GM23338 (cell line): ENCODE measurements around the gene GTF2F1. TPM values are rescaled to one million over a fixed set of nuclear protein-coding genes. Genes with fewer than 3 reads are reported as not detected.

Experiments used
- ATAC-seq: fragments of 200-7000 bp; cut with Tn5 transposase; 3 replicates; pipeline ENCODE4 v1.9.1; 2020
- DNase-seq: peaks from one replicate; pipeline ENCODE4 v3.0.0-alpha.2; 2015; ENCODE audit warnings: low spot score
- H2AFZ ChIP-seq: fragments of 200-600 bp; sonication (generic); 2 replicates; pipeline ENCODE4 v1.8.0; 2016; ENCODE audit warnings: antibody characterized with exemption, mild to moderate bottlenecking, moderate library complexity
- H3F3A ChIP-seq: fragments of 200-600 bp; sonication (generic); replicated peaks from 2 replicates; pipeline ENCODE4 v1.8.0; 2017; ENCODE audit warnings: antibody characterized with exemption, mixed run types, low read depth
- H3K27ac ChIP-seq: fragments of 200-600 bp; sonication (generic); 2 replicates; pipeline ENCODE4 v1.6.1; 2016; ENCODE audit warnings: low read depth
- H3K27me3 ChIP-seq: fragments of 200-600 bp; sonication (generic); 2 replicates; pipeline ENCODE4 v1.8.0; 2016; ENCODE audit warnings: mild to moderate bottlenecking, mixed run types, moderate library complexity; ENCODE audit not compliant: insufficient read depth
- H3K36me3 ChIP-seq: fragments of 200-600 bp; sonication (generic); 2 replicates; pipeline ENCODE4 v1.8.0; 2016; ENCODE audit warnings: mild to moderate bottlenecking; ENCODE audit not compliant: insufficient read depth
- H3K4me1 ChIP-seq: fragments of 200-600 bp; sonication (generic); 2 replicates; pipeline ENCODE4 v1.8.0; 2016; ENCODE audit warnings: mild to moderate bottlenecking, moderate library complexity; ENCODE audit not compliant: insufficient read depth
- H3K4me2 ChIP-seq: fragments of 200-600 bp; sonication (generic); 2 replicates; pipeline ENCODE4 v1.7.1; 2017; ENCODE audit warnings: mixed run types
- H3K4me3 ChIP-seq: fragments of 200-600 bp; sonication (generic); 2 replicates; pipeline ENCODE4 v1.6.1; 2016; ENCODE audit warnings: mixed run types
- H3K79me2 ChIP-seq: fragments of 200-600 bp; sonication (generic); replicated peaks from 2 replicates; pipeline ENCODE4 v1.8.0; 2017; ENCODE audit warnings: mild to moderate bottlenecking; ENCODE audit not compliant: insufficient read depth
- H3K9me2 ChIP-seq: fragments of 200-600 bp; sonication (generic); 2 replicates; pipeline ENCODE4 v1.8.0; 2017; ENCODE audit not compliant: insufficient read depth
- H4K20me1 ChIP-seq: fragments of 200-600 bp; sonication (generic); replicated peaks from 2 replicates; pipeline ENCODE4 v1.8.0; 2017; ENCODE audit warnings: mild to moderate bottlenecking; ENCODE audit not compliant: insufficient read depth
- H3K27ac Mint-ChIP-seq: 2 replicates; pipeline ENCODE4 v1.8.0; 2020; ENCODE audit warnings: inconsistent platforms, mild to moderate bottlenecking, moderate library complexity, mixed read lengths
- H3K27me3 Mint-ChIP-seq: 3 replicates; pipeline ENCODE4 v1.8.0; 2022; ENCODE audit warnings: low read depth, mild to moderate bottlenecking, moderate library complexity, mixed read lengths, inconsistent platforms; ENCODE audit not compliant: insufficient read depth, poor library complexity
- H3K36me3 Mint-ChIP-seq: 3 replicates; pipeline ENCODE4 v1.8.0; 2021; ENCODE audit warnings: low read depth, mild to moderate bottlenecking, inconsistent platforms, moderate library complexity, mixed read lengths
- H3K4me1 Mint-ChIP-seq: 3 replicates; pipeline ENCODE4 v1.8.0; 2020; ENCODE audit warnings: mild to moderate bottlenecking, inconsistent platforms, mixed read lengths
- H3K4me3 Mint-ChIP-seq: 3 replicates; pipeline ENCODE4 v1.8.0; 2021; ENCODE audit warnings: moderate library complexity, mild to moderate bottlenecking, inconsistent platforms, mixed read lengths
- H3K9me3 Mint-ChIP-seq: 3 replicates; pipeline ENCODE4 v1.8.0; 2020; ENCODE audit warnings: moderate library complexity, mild to moderate bottlenecking, inconsistent platforms, mixed read lengths
- CREB1 ChIP-seq: fragments of 250-450 bp; sonication (Bioruptor Pico); IDR thresholded peaks from 2 replicates; pipeline ENCODE4 v1.5.0; 2020; ENCODE audit warnings: low read depth, mild to moderate bottlenecking, moderate library complexity
- EZH2 ChIP-seq: fragments of 200-600 bp; sonication (generic); IDR thresholded peaks from one replicate; pipeline ENCODE4 v1.8.0; 2017; ENCODE audit warnings: antibody characterized with exemption, mild to moderate bottlenecking, low read depth; ENCODE audit not compliant: unreplicated experiment
- EZH2phosphoT487 ChIP-seq: fragments of 200-600 bp; sonication (generic); IDR thresholded peaks from one replicate; pipeline ENCODE4 v1.8.1; 2018; ENCODE audit warnings: antibody characterized with exemption; ENCODE audit not compliant: unreplicated experiment
- JUNB ChIP-seq: IDR thresholded peaks from one replicate; pipeline ENCODE4 v1.6.1; 2016; ENCODE audit warnings: antibody characterized with exemption; ENCODE audit not compliant: unreplicated experiment
- NANOG ChIP-seq: IDR thresholded peaks from 2 replicates; pipeline ENCODE4 v1.6.1; 2016; ENCODE audit warnings: antibody characterized with exemption, borderline replicate concordance
- POLR2AphosphoS5 ChIP-seq: IDR thresholded peaks from 2 replicates; pipeline ENCODE4 v1.6.1; 2016; ENCODE audit warnings: antibody characterized with exemption, low read depth
- REST ChIP-seq: IDR thresholded peaks from one replicate; pipeline ENCODE4 v1.6.1; 2018; ENCODE audit warnings: antibody characterized with exemption; ENCODE audit not compliant: unreplicated experiment
- STAT1 ChIP-seq: IDR thresholded peaks from one replicate; pipeline ENCODE4 v1.6.1; 2016; ENCODE audit warnings: antibody characterized with exemption; ENCODE audit not compliant: unreplicated experiment
- ZNF114 ChIP-seq: fragments of 250-450 bp; sonication (Bioruptor Pico); IDR thresholded peaks from 2 replicates; pipeline ENCODE4 v1.5.0; 2020; ENCODE audit warnings: mild to moderate bottlenecking, moderate library complexity
- ZNF331 ChIP-seq: fragments of 250-450 bp; sonication (Bioruptor Pico); IDR thresholded peaks from 2 replicates; pipeline ENCODE4 v1.5.0; 2020; ENCODE audit warnings: low read depth, mild to moderate bottlenecking, moderate library complexity
- polyA plus RNA-seq: library from polyadenylated mRNA; unstranded; fragments of >200 nt; fragmentation: Nextera tagmentation; extraction: Ambion mirVana; gene quantifications from 2 replicates; pipeline ENCODE4 v1.2.1, GENCODE V29; 2016
- total RNA-seq: library from RNA; depleted of rRNA; stranded (reverse); fragments of >200 nt; shearing (Covaris generic); gene quantifications from 2 replicates; pipeline ENCODE4 v1.2.3, GENCODE V29; 2014
- TF ChIP-seq, protein P1 (sequence below): IDR thresholded peaks from 2 replicates; pipeline ENCODE4 v1.6.1; 2016; ENCODE audit warnings: antibody characterized with exemption
- TF ChIP-seq, protein P2 (sequence below), 2 experiments: fragments of 200-600 bp in 1 of 2; sonication (generic) in 1 of 2; conservative IDR thresholded peaks; 2 replicates each; pipeline versions ENCODE4 v1.5.1 to v1.6.1; 2016 to 2017; ENCODE audit warnings: antibody characterized with exemption in 2 of 2, low read depth in 2 of 2, mild to moderate bottlenecking in 2 of 2, moderate library complexity in 1 of 2

The GTF2F1 gene
- total and polyA plus RNA-seq, 2 experiments from 2014 or later = 62.1 to 65.5 TPM

GRCh38 chr19:6378041-6378440, 14.9 kb downstream of the GTF2F1 start:
- Mint-ChIP-seq H3K4me1 (peaks cover 18% of the 10 kb centered on the region), H3K9me3 (peaks cover 3% of the 10 kb centered on the region), H3K27ac (no peak overlapping the region), H3K36me3 (peaks cover 49% of the 10 kb centered on the region), H3K27me3 (peaks cover 8% of the 10 kb centered on the region), H3K4me3 (no peak overlapping the region)
- Histone ChIP-seq H3K79me2 (no peaks in the 10 kb centered on the region), H3F3A (0 out of 2 replicates have a peak, but pooled peaks cover 4% of the 10 kb centered on the region), H3K27ac (peak overlapping the region; percentile 78; the same call in 1 of the 2 replicates), H3K27me3 (no peaks in the 10 kb centered on the region), H3K9me2 (no peaks in the 10 kb centered on the region), H3K4me1 (peaks cover 7% of the 10 kb centered on the region; the same call in 1 of the 2 replicates), H3K4me2 (no peak overlapping the region), H3K36me3 (peaks cover 15% of the 10 kb centered on the region), H4K20me1 (0 out of 2 replicates have a peak, but pooled peaks cover 3% of the 10 kb centered on the region), H3K4me3 (no peak overlapping the region), H2AFZ (no peak overlapping the region)
- DNase-seq (peak; percentile 44), ATAC-seq (no peak)
- TF ChIP-seq EZH2phosphoT487 (no peak), CREB1 (CRISPR knock-in tag) (no peak), ZNF114 (CRISPR knock-in tag) (no peak), JUNB (no peak), STAT1 (no peak), NANOG (no peak)
- TF ChIP-seq, protein P1, sequence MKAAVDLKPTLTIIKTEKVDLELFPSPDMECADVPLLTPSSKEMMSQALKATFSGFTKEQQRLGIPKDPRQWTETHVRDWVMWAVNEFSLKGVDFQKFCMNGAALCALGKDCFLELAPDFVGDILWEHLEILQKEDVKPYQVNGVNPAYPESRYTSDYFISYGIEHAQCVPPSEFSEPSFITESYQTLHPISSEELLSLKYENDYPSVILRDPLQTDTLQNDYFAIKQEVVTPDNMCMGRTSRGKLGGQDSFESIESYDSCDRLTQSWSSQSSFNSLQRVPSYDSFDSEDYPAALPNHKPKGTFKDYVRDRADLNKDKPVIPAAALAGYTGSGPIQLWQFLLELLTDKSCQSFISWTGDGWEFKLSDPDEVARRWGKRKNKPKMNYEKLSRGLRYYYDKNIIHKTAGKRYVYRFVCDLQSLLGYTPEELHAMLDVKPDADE = no peak
- TF ChIP-seq, protein P2, sequence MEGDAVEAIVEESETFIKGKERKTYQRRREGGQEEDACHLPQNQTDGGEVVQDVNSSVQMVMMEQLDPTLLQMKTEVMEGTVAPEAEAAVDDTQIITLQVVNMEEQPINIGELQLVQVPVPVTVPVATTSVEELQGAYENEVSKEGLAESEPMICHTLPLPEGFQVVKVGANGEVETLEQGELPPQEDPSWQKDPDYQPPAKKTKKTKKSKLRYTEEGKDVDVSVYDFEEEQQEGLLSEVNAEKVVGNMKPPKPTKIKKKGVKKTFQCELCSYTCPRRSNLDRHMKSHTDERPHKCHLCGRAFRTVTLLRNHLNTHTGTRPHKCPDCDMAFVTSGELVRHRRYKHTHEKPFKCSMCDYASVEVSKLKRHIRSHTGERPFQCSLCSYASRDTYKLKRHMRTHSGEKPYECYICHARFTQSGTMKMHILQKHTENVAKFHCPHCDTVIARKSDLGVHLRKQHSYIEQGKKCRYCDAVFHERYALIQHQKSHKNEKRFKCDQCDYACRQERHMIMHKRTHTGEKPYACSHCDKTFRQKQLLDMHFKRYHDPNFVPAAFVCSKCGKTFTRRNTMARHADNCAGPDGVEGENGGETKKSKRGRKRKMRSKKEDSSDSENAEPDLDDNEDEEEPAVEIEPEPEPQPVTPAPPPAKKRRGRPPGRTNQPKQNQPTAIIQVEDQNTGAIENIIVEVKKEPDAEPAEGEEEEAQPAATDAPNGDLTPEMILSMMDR (conservative IDR thresholded peaks at IDR 0.05; ENCODE audit: low read depth in 2 of 2) = no peak

- Histone ChIP-seq H3K4me3 (no peak overlapping the region), H3K27ac (0 out of 2 replicates have a peak overlapping the region, but pooled peaks have one; percentile 10), H2AFZ (no peak overlapping the region), H3K9me2 (no peaks in the 10 kb centered on the region), H3K36me3 (peaks cover 15% of the 10 kb centered on the region), H3K79me2 (no peaks in the 10 kb centered on the region), H3K4me2 (no peak overlapping the region), H3K4me1 (peaks cover 7% of the 10 kb centered on the region; the same call in 1 of the 2 replicates), H3F3A (0 out of 2 replicates have a peak, but pooled peaks cover 4% of the 10 kb centered on the region), H4K20me1 (0 out of 2 replicates have a peak, but pooled peaks cover 3% of the 10 kb centered on the region), H3K27me3 (no peaks in the 10 kb centered on the region)
- Mint-ChIP-seq H3K36me3 (peaks cover 35% of the 10 kb centered on the region), H3K4me1 (peaks cover 22% of the 10 kb centered on the region), H3K27ac (peak overlapping the region; percentile 52; the same call in 1 of the 2 replicates), H3K4me3 (no peak overlapping the region), H3K9me3 (peaks cover 9% of the 10 kb centered on the region), H3K27me3 (peaks cover 12% of the 10 kb centered on the region)
- no peak for DNase-seq
- ATAC-seq = no peak
- TF ChIP-seq STAT1 (no peak), EZH2 (no peak), REST (no peak), EZH2phosphoT487 (no peak), ZNF331 (CRISPR knock-in tag) (no peak), NANOG (no peak), POLR2AphosphoS5 (no peak), JUNB (no peak)
- TF ChIP-seq, protein P2 (conservative IDR thresholded peaks at IDR 0.05; ENCODE audit: low read depth in 2 of 2) = no peak
- TF ChIP-seq, protein P1 = no peak
These were observed 16.3 kb downstream of the GTF2F1 start for GRCh38 chr19:6376512-6377190.
